HG03565 (cell line): Measurements from ENCODE around the gene TOR4A.
"Not testable (repeated sequence)": the region's sequence is repeated elsewhere in the genome, so short reads cannot be mapped to it uniquely, and the experiment has no call there.

Source experiments
- ATAC-seq: cut with Tn5 transposase; IDR thresholded peaks from one replicate; pipeline ENCODE4 v1.9.1; 2021; ENCODE audit warnings: mild to moderate bottlenecking, moderate library complexity; ENCODE audit not compliant: unreplicated experiment

TOR4A gene

GRCh38 chr9:137251490-137252268 lies 25.8 kb upstream of the TOR4A start:
- no peak for ATAC-seq

DNA sequence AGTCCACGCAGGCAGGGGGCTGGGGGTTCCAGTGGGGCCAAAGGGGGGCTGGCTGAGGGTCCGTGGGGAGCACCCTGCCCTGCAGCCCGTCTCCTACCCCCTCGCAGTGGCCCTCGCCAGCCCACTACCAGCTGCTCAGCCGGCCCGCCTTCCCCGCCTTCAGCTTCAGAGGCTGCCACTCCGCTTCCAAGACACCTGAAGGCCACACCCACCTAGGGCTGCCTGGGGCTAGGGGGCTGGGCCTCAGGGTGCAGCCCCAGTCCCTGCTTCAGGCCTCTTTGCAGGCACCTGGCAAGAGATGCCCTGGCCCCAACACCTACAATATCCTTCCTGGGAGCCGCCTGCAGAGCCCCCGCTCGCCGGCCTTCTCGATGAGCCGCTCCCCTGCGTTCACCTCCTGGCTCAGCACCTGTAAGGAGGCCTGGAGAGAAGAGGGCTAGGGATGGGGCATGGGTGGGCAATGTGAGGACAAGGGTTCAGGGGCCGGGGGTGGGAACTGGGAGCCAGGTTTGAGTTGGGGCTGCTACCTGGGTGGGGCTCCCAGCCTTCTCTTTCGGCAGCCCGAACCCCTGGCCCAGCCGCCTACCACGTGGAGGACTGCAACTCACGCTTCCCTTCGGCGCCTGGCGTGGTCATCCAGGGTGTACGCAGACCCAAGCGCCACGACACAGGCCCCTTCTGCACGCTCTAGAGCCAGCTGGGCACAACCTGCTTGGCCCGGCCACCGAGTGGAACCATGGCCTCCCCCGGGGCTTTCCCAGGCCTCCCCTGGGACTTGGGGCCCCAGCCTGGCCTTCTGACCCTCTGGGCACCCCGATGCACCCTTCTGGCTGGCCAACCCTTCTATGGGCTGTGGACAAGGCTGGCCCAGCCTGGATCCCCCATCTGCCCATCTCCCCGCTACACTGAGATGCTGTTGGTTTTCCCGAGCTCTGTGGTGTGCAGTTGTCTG lies 24.7 kb upstream of the TOR4A start:
- no peak for ATAC-seq

DNA sequence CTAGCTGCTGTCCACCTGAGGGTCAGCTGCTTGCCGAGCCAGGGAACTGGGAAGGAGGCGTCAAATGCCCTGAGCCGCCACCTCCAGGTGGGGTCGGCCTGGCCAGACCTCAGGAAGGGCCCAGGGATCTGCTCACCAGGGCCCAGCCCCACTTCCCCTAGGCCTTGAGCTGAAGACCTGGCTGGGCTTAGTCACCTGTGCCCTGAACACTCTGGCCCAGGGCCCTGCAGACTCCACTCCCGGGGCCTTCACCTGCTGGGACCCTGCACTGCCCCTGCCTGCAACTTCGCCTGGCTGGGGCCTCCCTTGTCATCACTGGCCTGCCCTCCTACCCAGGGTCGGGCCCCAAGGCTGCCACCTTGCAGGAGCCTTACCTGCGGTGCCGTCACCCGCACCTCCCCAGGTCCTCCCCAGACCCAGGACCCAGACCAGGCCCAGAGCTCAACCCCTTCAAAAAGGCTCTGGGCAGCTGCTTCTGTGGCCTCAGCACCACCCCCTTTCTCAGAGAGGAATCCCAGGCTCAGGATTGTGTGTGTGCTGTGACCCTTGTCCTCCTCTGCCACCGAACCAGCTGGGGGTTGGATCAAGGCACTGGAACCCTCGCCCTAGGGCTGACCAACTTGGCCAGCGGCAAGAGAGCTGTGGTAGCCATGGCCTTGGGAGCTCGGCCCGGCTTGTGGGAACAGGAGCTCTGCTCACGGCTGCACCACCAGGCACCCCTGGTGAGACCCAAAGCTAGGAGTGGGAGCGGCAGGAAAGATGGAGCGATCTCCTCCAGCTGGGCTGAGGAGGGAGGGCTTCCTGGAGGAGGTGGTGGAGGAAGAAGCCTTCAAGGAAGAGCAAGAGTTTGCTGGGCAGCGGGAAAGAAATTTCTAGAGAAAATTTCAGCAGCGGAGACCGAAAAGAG lies 23.6 kb upstream of the TOR4A start:
- ATAC-seq, result no peak

- peak; percentile 53 for ATAC-seq
These were observed 22.7 kb upstream of the TOR4A start, which contains the start of gene NELFB for GRCh38 chr9:137254624-137255447. Gene NELFB (plus strand): TSS chr9:137255327.

DNA sequence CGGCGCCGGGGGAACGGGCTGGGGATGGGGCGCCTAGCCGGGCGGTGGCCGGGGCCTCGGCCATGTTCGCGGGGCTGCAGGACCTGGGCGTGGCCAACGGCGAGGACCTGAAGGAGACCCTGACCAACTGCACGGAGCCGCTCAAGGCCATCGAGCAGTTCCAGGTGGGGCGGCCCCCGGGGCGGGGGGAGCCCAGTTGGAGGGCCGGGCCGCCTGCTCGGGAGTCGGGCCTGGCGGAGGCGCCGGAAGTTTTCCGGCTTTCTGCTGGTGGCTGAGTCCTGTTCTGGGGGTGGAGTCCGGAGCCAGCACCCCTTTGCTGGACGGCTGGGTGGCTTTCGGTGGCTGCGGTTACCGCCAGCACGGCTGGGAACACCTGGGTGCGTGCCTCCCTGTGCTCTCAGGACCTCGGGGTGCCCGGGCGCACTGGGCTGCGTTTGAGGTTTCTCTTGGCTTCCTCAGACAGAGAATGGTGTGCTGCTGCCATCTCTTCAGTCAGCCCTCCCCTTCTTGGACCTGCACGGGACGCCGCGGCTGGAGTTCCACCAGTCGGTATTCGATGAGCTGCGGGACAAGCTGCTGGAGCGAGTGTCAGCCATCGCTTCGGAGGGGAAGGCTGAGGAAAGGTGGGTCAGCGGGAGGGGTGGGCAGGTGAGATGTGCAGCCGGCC lies 21.9 kb upstream of the TOR4A start:
- peak; percentile 20 for ATAC-seq

DNA sequence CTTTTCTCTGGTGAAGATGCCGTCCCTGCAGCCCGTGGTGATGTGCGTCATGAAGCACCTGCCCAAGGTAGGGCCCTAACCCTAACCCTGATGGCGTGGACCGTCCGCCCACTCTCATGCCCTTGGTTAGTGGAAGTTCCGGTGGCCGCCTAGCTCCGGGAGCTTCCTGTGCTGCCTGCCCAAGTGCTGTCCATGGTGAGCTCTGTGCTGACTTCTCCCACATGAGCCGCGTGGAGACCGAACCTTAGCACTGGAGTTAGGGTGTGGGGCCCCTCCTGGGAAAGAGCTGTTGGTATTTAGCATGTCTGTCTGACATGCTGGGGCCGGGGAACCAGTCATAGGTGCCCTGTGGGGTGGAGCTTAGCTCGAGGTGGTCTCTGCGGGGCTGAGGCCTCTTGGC lies 21.2 kb upstream of the TOR4A start:
- no peak for ATAC-seq

GRCh38 chr9:137256856-137257255 lies 20.7 kb upstream of the TOR4A start:
- no peak for ATAC-seq

GRCh38 chr9:137262173-137262908 lies 15.2 kb upstream of the TOR4A start:
- not testable (repeated sequence) for ATAC-seq

GRCh38 chr9:137262909-137263285 lies 14.6 kb upstream of the TOR4A start:
- no peak for ATAC-seq

GRCh38 chr9:137263506-137263905 lies 14.0 kb upstream of the TOR4A start:
- ATAC-seq, result no peak

- no peak for ATAC-seq
These were observed 13.5 kb upstream of the TOR4A start for GRCh38 chr9:137264067-137264466.

DNA sequence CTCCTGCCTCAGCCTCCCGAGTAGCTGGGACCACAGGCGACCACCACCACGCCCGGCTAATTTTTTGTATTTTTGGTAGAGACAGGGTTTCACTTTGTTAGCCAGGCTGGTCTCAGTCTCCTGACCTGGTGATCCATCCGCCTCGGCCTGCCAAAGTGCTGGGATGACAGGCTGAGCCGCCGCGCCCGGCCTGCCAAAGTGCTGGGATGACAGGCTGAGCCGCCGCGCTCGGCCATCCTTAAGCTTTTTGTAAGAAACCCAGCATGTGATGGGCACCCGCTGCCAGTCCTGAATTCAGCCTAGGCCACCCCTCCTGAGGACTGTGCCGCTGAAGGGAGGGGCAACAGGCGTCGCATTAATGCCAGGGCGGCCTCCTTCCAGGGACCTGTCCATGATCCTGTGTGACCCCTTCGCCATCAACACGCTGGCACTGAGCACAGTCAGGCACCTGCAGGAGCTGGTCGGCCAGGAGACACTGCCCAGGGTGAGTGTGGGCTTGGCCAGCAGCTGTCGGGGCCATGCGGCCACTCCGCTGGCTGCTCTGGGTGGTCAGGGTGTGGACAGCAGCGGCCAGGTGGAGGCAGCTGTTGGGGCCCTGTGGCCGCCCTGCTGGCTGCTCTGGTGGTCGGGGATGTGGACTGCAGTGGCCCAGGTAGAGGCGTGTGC lies 11.9 kb upstream of the TOR4A start:
- no peak for ATAC-seq

DNA sequence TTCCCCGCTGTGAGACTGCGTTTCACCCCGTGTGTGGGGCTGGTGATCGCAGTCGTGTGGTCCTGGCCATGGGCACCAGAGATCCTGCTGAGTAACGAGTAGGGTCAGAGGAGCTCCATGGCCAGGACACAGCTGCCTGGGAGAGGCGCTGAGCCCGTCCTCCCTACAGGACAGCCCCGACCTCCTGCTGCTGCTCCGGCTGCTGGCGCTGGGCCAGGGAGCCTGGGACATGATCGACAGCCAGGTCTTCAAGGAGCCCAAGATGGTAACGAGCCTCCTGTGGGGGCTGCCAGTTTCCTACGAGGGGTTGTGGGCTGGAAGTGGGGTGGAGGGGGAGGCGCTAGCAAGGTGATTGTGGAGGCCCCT lies 11.4 kb upstream of the TOR4A start:
- ATAC-seq, result no peak

- no peak for ATAC-seq
These were observed 10.7 kb upstream of the TOR4A start for GRCh38 chr9:137266585-137267453.

DNA sequence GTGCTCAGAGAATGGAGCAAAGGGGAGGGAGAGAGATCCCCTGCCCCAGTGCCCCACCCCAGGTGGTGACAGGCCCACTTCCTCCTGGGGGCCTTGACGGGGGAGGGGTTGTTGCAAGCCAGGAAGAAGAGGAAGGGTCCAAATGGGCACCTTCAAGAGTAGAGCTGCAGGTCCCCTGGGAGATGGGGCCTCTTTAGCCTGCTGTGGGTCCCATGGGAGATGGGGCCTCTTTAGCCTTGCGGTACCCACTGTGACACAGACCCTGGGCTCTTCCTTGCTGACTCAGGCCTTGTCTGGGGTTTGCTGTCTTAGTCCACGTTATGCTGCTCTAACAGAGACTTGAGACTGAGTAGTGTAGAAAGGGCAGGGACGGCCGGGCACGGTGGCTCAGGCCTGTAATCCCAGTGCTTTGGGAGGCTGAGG lies 9.6 kb upstream of the TOR4A start:
- no peak for ATAC-seq

DNA sequence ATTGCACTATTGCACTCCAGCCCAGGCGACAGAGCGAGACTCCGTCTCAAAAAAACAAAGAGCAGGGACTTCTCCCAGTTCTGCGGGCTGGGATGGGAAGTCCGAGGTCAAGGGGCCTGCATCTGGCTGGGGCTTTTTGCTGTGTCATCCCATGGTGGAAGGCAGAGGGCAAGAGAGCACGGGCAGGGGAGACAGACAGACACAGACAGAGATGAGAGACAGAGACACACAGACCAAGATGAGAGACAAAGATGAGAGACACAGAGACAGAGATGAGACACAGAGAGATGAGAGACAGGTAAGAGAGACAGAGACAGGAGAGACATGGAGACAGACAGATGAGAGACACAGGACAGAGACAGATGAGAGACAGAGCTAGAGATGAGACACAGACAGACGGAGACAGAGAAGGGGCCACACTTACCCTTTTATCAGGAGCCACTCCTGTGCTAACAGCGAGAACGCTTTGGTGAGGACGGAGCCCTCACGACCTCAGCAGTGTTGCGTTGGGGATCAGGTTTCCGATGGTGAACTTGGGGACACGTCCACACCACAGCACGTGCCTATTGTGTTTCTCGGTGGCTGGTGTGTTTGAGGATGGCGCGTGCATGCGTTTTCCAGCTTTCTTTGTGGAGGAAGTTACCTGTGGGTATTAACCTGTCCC lies 8.9 kb upstream of the TOR4A start:
- no peak for ATAC-seq

- no peak for ATAC-seq
These were observed 8.2 kb upstream of the TOR4A start for GRCh38 chr9:137269231-137269772.
